HT-29 (cell line): Measurements from ENCODE around the gene TGDS. TPM values are rescaled to one million over a fixed set of nuclear protein-coding genes. Genes with fewer than 3 reads are reported as not detected.

Experiments used
- total RNA-seq: library from RNA; depleted of rRNA; stranded (reverse); fragments of >200 nt; shearing (Covaris generic); gene quantifications from 2 replicates; pipeline ENCODE4 v1.2.3, GENCODE V29; 2014; rRNA removed

TGDS gene
- total RNA-seq, 1 experiment from 2014 or later: 6.4 TPM

Other genes starting within 250 kb of the TGDS start
- not detected in 2 replicates for gene DCT, start 116.5 kb downstream of the TGDS start, total RNA-seq
- 4.5 and 4.6 TPM in 2 replicates for gene GPR180, start 5.7 kb upstream of the TGDS start, total RNA-seq
- gene SOX21, start 116.4 kb upstream of the TGDS start, total RNA-seq: not detected in 2 replicates